ENCODE data around the gene HAGH.
"Not testable (repeated sequence)": the region's sequence is repeated elsewhere in the genome, so short reads cannot be mapped to it uniquely, and the experiment has no call there.

Gene HAGH

DNA sequence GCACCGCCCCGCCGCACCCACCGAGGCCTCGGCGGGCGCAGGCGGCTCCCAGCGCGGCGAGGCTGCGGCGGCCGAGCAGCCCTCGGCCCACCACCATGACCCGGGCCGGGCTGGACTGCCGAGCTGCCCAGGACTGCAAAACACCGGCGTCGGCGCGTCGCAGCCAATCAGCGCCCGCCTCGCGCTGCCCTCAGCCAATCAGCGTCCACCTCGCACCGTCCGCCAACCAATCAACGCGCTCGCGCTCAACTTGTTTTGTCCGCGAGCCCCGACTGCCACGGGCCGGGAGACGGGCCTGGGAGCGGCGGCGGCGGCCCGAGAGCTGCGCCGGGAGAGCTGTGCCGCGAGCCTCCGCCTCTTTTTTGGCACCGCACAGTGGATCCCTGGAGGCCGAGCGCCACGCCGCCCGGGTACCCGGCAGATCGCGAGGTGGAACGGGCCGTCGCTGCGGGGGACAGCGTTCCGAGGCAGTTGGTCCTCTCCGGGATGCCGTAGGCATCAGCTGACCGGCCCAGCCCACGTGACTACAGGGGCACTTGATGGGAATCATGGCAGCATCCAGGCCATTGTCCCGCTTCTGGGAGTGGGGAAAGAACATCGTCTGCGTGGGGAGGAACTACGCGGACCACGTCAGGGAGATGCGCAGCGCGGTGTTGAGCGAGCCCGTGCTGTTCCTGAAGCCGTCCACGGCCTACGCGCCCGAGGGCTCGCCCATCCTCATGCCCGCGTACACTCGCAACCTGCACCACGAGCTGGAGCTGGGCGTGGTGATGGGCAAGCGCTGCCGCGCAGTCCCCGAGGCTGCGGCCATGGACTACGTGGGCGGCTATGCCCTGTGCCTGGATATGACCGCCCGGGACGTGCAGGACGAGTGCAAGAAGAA is at the start of gene HAGH, which contains the start of gene FAHD1:
Gene HAGH (minus strand): TSS at position 135 of the 883 bp plus-strand sequence. CDS start 38 bp downstream, at position 97.
Gene FAHD1 (plus strand): TSS at position 516 of the 883 bp plus-strand sequence. CDS start 33 bp downstream, at position 549.
- peak; percentile 84 to 86 for DNase-seq

DNA sequence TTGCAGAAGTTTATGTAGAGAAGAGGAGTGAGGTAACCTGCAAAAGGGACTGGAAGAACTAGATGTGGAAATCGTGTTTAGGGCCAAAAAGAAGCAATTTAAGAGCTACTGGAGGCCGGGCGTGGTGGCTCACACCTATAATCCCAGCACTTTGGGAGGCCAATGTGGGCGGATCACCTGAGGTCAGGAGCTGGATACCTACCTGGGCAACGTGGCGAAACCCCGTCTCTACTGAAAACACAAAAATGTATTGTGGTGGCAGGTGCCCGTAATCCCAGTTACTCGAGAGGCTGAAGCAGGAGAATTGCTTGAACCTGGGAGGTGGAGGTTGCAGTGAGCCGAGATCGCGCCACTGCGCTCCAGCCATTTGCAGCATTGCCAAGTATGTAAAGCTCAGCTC is 49.4 kb upstream of the HAGH start:
- not testable (repeated sequence) for DNase-seq

DNA sequence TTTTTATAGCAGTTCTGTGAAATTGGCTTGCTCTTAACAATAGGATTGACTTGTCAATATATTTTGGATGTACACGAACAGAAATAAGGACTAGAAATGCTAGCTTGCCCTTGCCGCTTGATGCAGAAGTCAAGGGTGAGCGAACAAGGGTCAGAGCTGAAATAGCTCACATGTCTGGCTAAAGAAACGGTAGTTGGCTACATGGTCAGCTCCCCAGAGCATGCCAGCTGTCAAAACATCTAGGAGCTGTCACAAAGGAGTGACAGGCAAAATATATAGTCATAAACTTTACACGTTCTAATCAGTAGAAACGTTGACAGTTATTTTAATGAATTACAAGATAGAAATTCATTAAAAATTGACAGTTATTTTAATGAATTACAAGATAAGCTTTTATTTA is 48.2 kb upstream of the HAGH start:
- DNase-seq: no peak

DNA sequence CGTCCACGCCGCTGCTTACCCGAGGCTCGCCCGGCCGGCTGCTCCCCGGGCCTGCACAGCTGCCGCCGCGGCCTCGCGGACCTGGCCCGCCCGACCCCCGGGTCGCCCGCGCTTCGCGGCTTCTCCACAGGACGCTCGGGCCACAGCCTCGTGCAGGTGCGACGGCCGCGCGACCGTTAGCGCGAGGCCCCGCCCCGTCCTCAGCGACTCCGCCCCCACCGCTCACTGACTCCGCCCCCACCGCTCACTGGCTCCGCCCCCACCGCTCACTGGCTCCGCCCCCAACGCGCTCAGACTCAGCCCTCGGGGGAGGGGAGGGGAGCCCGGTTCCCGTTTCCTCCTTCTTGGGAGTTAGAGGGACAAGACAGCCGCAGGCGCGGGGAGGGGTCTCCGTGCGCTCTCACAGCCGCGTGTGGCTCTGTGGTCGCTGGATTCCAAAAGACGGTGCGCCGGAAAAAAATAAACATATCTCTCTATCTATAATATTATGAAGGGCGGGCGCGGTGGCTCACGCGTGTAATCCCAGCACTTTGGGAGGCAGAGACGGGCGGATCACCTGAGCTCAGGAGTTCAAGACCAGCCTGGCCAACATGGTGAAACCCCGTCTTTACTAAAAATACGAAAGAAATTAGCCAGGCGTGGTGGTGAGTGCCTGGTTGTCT is 45.5 kb upstream of the HAGH start, which contains the start of gene MEIOB:
Gene MEIOB (minus strand): TSS at position 191 of the 662 bp plus-strand sequence. CDS start 3,989 bp downstream, outside the sequence.
- DNase-seq: peak; percentile 3 to 48

DNA sequence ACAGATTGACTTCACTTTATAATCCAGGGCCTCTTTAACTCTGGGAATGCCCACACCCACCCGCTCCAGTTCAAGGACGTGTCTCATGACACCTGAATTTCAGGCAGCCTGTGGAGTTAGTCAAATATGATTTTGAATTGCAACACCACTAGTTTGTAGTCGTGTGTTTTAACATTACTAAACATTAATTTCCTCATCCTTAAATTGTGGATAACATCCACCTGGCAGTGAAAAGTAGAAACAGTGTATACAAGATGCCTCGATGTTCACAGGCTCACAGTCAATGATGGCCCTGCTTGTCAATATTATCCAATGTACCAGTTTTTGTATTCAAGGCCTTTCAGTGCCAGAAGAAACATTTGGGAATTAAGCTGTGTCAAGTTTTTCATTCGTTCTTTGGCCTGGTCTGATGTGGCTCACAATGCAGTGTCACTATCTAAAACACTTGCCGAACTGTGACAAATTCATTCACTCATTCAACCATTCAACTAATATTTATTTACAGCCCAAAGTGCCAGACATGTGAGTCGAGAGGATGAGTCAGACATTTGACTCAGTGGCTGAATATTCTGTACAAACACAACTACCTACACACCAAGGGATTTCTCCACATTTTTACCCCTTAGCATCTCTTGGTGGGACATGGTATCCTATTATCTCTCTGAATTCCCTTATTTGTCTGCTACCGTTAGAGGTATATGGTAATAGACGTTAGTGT is 43.9 kb upstream of the HAGH start:
- DNase-seq: no peak

DNA sequence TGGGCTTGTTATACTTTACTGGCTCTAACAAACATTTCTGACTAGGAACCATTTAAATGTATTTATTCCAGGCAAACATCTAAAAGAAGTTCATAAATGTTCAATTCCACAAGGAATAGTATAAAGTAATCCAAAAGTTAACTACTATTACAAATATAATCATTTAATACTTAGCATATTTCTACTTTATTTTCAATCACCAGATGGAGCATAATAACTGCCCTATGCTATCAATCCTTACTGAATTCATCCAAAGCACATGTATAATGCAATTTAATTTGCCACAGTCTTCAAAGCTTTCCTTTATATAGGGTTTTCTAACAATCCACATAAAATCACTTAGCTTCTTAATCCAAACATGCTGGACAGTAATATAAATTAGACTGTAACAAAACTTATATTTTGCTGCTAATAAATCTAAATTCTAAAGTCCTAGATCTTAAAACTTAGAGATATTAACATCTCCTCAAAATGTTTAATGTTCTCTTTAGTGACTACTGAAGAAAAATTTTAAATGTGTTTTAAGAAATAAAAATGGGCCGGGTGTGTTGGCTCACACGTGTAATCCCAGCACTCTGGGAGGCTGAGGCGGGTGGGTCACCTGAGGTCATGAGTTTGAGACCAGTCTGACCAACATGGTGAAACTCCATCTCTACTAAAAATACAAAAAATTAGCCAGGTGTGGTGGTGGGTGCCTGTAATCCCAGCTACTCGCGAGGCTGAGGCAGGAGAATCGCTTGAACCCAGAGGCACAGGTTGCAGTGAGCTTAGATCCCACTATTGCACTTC is 39.5 kb upstream of the HAGH start:
- no peak for DNase-seq

DNA sequence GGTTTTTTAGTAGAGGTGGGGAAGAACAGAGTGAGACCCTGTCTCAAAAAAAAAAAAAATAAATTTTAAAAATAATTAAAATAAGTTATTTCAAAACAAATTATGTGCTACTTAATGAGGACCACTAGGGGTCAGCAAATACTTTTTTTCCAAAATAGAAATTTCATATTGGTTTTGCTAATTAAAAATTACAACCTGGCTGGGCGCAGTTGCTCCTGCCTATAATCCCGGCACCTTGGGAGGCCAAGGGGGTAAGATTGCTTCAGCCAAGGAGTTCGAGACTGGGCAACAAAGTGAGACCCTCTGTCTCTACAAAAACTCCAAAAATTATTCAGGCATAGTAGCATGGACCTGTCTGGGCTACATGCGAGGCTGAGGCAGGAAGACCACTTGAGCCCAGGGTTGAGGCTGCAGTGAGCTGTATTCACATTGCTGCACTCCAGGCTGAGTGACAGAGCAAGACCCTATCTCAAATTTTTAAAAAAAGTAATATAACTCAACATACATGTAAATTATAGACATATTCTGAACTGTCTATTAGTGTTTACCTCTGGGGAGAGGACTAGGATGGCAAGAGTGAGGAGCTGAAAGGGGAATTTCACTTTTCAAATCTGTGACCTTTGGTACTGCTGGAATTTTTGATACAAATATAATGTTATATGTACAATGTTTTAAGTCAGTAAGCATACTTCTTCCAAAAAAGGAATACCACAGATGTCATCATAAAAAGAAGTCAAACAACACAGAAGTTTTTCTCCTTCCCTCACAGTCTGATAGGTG is 37.2 kb upstream of the HAGH start:
- DNase-seq: no peak

DNA sequence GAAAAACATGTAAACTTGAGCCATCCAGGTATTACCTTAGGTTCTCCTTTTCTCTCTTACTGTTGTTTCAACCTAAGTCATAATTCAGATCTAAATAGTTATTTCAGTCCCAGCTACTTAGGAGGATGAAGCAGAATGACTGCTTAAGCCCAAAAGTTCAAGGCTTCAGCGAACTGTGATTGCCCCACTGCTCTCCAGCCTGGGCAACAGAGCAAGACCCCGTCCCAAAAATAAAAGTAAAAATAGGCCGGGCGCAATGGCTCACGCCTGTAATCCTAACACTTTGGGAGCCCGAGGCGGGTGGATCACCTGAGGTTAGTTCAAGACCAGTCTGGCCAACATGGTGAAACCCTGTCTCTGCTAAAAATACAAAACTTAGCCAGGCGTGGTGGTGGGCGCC is 35.8 kb upstream of the HAGH start:
- no peak for DNase-seq

DNA sequence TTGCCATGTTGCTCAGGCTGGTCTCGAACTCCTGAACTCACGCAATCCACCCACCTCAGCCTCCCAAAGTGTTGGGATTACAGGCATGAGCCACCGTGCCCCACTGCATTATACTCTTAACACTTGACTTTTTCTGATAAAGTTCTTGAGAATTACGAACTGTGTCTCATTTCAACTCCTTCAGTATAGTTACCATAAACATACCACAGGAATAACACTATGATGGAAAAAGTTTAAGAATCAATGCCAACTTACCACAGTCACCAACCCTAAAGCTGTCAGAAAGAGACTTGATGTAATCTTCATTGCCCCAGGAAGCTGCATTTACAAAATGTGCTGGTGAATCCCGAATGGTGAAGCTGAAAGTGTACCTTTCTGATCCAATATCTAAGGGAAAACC is 35.1 kb upstream of the HAGH start:
- DNase-seq: no peak

DNA sequence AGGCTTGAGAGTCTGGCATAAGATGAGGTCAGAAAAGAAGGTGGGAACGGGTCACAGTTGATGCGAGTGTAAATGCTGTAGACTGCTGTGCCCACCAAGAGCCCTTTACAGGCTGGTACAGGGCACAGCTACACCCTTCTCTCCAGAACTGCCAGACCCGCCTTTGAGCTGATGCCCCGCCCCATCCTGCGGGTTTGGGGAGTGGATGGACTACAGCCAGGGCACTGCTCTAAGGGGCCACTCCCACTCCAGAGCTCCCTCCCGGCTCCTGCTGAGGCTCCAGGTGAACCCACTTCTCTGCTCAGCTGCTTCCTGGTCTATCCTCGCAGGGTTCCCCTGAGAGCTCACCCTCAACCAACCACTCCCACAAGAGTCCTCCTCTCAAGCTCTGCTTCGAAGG is 33.0 kb upstream of the HAGH start:
- DNase-seq: no peak

DNA sequence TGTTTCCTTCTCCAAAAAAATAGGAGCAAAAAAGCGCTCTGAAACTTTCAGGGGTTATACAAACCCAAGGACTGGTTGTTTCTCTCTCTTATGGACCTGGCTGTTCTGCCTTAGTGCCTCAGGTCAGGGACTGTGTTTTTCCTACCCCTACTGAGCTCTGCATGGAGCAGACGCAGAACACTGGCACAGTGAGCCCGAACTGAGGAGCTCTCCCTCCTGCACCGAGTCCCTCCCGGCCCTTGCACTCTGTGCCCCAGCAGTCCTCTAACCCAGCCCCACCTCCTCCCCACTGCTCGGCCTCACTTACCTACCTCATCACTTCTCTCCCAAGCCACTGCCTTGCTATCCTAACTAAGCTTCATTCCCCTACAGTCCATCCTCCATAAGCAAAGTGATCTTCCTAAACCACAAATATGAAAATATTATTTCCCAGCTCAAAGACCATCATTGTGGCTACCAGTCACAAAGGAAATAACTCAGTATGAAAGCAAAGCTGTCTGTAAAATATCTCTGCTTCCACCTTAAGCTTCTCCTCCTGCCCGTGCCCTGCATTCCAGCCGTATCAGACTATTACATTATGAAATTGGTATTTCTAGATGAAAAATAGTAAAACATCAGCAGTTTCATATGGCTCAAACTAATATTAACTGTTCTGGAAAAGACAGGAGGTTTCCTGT is 31.7 kb upstream of the HAGH start:
- DNase-seq: no peak

DNA sequence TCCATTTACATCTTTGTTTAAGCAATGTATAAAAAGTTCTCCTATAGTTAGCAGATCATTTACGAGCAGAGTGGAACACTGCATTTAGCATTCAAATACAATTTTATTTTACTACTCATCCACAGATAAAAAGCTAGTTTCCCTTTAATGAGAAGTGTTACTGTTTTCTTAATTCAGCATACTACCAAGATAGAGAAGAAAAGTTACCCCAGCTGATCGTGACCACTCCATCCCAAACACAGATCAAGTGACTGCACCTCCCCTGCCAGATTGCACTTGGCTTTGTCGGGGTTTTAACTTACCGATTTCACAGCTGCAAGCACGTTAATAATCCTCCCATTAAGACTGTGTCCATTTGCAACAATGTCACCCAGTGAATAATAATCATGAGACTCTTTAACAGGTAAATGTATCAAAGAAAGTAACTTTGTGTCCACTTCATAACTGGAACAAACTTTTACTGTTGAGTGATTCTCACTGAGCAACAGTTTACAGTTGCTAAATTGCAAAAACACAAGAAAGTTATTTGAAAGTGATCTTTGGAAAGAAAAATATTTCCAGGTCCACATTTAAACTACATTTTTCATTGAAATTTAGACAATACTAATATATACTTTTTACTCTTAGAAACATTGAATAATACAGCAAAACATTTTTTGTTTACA is 30.9 kb upstream of the HAGH start:
- DNase-seq: no peak

DNA sequence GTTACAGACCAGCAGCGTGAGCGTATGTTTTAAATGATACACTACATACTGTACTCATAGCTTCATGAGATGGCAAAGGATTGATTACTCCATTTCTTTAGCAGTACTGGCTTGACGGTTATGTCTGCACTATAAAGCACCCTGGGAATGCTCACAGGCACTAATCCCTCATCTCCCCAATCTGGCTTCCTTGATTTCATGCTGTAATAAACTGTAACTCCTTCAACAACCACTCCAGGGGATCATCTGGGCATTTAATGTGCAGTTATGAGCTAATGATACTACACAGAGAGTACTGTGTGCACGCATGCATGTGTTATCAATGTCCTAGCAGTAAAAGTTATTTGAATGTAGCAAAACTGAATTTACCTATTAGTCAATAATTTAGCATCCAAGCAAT is 25.2 kb upstream of the HAGH start:
- DNase-seq: no peak

DNA sequence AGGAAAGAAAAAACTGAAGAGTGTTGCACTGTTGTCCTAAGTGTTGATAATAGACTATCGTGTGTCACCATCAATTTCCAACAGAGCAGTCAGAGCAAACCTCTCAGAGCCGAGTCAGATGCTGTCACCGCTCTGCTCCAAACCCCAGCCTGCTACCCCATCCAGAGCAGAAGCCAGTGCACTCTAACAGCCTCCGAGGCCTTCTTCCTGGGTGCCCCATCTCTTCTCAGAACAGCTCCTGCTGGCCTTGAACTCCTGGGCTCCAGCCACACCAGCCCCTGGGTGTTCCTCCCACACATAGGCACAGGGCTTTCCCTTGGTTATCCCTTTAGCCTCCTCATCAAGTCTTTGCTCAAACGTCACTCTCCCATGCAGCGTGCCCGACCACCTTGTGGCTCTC is 24.4 kb upstream of the HAGH start:
- no peak for DNase-seq

DNA sequence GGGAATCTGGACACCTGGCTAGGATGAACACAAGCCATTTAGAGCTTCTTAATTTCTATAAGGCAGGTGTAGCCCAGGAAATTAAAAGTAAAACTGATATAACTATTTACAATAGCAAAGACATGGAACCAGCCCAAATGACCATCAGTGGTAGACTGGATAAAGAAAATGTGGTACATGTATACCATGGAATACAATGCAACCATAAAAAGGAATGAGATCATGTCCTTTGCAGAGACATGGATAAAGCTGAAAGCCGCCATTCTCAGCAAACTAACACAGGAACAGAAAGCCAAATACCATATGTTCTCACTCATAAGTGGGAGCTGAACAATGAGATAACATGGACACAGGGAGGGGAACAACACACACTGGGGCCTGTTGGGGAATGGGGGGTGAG is 19.8 kb upstream of the HAGH start:
- DNase-seq: no peak

DNA sequence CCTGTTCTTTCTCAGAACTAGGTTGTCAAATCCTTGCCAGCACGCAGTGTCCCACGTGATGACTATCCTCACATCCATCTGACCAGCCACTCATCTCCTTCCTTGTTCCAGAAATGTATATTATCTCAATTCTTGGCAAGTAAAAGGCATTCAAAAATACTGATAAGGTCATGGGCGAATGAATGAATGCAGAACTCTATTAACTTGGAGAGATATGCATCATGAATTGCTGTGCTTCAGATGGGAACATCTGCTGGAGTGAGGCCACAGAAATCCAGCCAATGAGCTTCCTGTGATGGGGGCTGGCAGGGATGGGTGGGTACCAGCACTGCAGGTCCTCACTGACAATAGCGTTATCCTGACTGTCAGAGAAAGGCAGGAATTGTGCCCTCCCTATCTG is 19.4 kb upstream of the HAGH start:
- no peak for DNase-seq

DNA sequence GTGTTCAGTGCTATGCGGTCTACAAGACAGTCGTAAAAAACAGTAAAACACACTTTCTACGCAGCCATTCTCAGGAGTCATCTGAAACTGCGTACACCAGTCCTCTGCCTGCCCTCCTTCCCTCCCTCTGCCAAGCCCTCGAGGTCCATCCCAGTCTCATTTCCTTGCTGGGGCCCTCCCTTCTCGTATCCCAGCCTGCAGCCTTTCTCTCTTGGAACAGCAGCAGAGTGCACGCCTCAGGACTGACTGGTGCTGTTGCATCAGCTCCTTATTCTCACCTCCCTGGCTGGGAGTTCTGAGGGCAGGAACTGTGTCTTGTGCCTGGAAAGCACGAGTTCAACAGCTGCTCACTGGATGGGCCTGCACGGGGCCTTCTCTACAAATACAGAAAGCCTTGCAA is 12.9 kb upstream of the HAGH start:
- DNase-seq: no peak

DNA sequence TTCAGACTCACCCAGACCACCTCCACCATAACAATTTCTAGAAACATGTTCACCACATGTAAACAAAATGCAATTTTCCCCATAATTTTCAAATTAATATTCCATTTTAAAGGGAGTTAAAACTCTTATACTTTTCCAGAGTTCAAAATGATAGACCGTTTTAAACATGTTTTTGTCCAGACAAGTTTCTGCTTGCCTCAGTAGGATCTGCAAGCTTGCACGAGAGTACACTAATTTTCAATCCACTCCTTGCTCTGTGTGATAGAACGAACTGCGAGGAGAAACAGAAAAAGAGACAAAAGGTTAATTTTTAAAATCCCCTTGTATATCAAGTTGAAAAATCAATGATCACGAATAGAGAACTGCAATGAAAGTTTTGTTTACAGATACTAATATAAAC is 7.5 kb upstream of the HAGH start:
- no peak for DNase-seq

DNA sequence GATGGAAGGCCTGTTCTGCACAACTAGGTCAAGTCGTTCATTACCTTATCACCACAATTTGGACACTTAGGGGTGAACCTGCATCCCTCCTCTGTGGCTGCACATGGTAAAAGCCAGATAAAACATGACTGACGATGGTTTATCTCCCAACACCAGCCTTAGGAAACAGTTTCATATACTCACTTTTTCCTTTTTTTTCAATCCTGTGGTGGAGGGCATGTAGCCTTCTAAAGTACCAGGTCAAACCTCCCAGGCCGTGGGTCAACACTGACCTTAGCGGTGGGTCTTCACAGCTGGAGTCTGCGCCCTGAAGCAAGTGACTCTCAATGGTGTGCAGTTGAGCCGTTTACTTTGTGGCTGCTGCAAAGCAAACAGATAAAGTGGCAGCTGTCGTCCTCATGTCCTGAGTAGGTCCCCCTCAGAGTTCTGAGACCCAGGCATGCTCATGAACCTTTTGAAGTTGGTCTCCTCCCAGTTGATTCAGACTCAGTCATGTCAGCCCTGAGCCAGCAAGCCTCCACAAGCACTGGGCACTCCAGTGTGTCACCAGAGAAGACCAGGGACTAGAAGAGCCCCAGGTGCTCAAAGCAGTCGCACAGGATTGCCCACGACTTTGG is 6.3 kb upstream of the HAGH start:
- no peak for DNase-seq
